ENCODE data around the gene SEZ6. TPM values are rescaled to one million over a fixed set of nuclear protein-coding genes. Genes with fewer than 3 reads are reported as not detected.

The SEZ6 gene
- total RNA-seq, 1 donor from 2014 or later = 0.72 TPM

GRCh38 chr17:28978356-28978964 lies 27.4 kb downstream of the SEZ6 start:
- Mint-ChIP-seq H3K9me3 (no peaks in the 10 kb centered on the region), H3K27ac (ENCODE audit: unreplicated experiment) (no peak overlapping the region), H3K4me3 (no peak overlapping the region), H3K27me3 (ENCODE audit: low read depth) (peaks cover 18% of the 10 kb centered on the region), H3K36me3 (ENCODE audit: low read depth) (no peaks in the 10 kb centered on the region), H3K4me1 (peaks cover 15% of the 10 kb centered on the region)
- no peak for DNase-seq (ENCODE audit: low read depth, low spot score)
- TF ChIP-seq CTCF (conservative IDR thresholded peaks at IDR 0.05) = no peak

GRCh38 chr17:28977659-28978355 lies 28.0 kb downstream of the SEZ6 start:
- Mint-ChIP-seq H3K4me1 (peaks cover 12% of the 10 kb centered on the region), H3K36me3 (ENCODE audit: low read depth) (no peaks in the 10 kb centered on the region), H3K27me3 (ENCODE audit: low read depth) (peaks cover 12% of the 10 kb centered on the region), H3K27ac (ENCODE audit: unreplicated experiment) (no peak overlapping the region), H3K4me3 (no peak overlapping the region), H3K9me3 (no peaks in the 10 kb centered on the region)
- DNase-seq (ENCODE audit: low read depth, low spot score) = no peak
- no peak for TF ChIP-seq CTCF (conservative IDR thresholded peaks at IDR 0.05)

GRCh38 chr17:28975646-28976045 lies 30.2 kb downstream of the SEZ6 start:
- no peak for DNase-seq (ENCODE audit: low read depth, low spot score)
- no peak overlapping the region for H3K4me3 Mint-ChIP-seq
- no peak for TF ChIP-seq CTCF (conservative IDR thresholded peaks at IDR 0.05)
- H3K9me3 Mint-ChIP-seq = no peaks in the 10 kb centered on the region
- no peak overlapping the region for H3K27ac Mint-ChIP-seq (ENCODE audit: unreplicated experiment)
- H3K27me3 Mint-ChIP-seq (ENCODE audit: low read depth) = peaks cover 13% of the 10 kb centered on the region
- peaks cover 8% of the 10 kb centered on the region for H3K4me1 Mint-ChIP-seq
- no peaks in the 10 kb centered on the region for H3K36me3 Mint-ChIP-seq (ENCODE audit: low read depth)

- Mint-ChIP-seq H3K9me3 (no peaks in the 10 kb centered on the region), H3K36me3 (ENCODE audit: low read depth) (no peaks in the 10 kb centered on the region), H3K4me1 (peaks cover 14% of the 10 kb centered on the region), H3K4me3 (no peak overlapping the region), H3K27me3 (ENCODE audit: low read depth) (peaks cover 15% of the 10 kb centered on the region), H3K27ac (ENCODE audit: unreplicated experiment) (no peak overlapping the region)
- no peak for DNase-seq (ENCODE audit: low read depth, low spot score)
- TF ChIP-seq CTCF (conservative IDR thresholded peaks at IDR 0.05) = no peak
Measured at GRCh38 chr17:28975031-28975430, 30.8 kb downstream of the SEZ6 start.

- Mint-ChIP-seq H3K4me1 (peaks cover 20% of the 10 kb centered on the region), H3K27me3 (ENCODE audit: low read depth) (peaks cover 15% of the 10 kb centered on the region), H3K9me3 (no peaks in the 10 kb centered on the region), H3K27ac (ENCODE audit: unreplicated experiment) (peak overlapping the region; percentile 78), H3K4me3 (no peak overlapping the region), H3K36me3 (ENCODE audit: low read depth) (no peaks in the 10 kb centered on the region)
- no peak for DNase-seq (ENCODE audit: low read depth, low spot score)
- TF ChIP-seq CTCF (conservative IDR thresholded peaks at IDR 0.05) = no peak
Measured at GRCh38 chr17:28974451-28974850, 31.4 kb downstream of the SEZ6 start.

Data from neural crest cell (in vitro differentiated cells).